CD4-positive, alpha-beta T cell treated with Interleukin-17A for 1 hour (primary cell): ENCODE data around the gene FKBP14.
"Not testable (repeated sequence)": the region's sequence is repeated elsewhere in the genome, so short reads cannot be mapped to it uniquely, and the experiment has no call there.

ENCODE experiments used
- DNase-seq: peaks from one replicate; pipeline ENCODE4 v3.0.0-alpha.2; 2020

The FKBP14 gene

GRCh38 chr7:29989257-29989995 lies 37.1 kb downstream of the FKBP14 start, which contains the start of gene SCRN1:
TSS of gene SCRN1 (minus strand) at chr7:29989801. CDS start at chr7:29969067, 20,734 bp downstream.
- DNase-seq = no peak

GRCh38 chr7:29988424-29989256 lies 37.9 kb downstream of the FKBP14 start:
- DNase-seq = peak; percentile 22

GRCh38 chr7:29987811-29988317 lies 38.6 kb downstream of the FKBP14 start:
- DNase-seq = no peak

- DNase-seq = no peak
These were observed 39.4 kb downstream of the FKBP14 start for GRCh38 chr7:29987083-29987482.

DNA sequence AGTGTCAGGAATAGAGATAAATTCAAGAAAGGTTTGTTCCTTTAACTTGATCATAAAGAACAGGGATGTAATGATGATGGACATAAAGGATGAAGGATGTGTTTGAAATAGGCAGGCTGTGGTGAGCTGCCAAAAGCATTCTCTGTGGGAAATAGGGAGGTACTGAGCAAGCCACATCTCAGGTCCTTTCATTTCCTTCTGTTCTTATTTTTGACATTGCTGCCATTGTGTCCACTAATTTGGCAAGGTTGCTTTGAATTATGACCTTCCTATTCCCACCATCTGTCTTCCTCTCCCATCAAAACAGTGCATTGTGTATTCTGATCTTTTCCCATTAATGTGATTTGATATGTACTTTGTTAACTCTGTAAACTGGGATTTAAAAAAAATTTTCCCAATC lies 46.4 kb downstream of the FKBP14 start:
- DNase-seq = no peak

DNA sequence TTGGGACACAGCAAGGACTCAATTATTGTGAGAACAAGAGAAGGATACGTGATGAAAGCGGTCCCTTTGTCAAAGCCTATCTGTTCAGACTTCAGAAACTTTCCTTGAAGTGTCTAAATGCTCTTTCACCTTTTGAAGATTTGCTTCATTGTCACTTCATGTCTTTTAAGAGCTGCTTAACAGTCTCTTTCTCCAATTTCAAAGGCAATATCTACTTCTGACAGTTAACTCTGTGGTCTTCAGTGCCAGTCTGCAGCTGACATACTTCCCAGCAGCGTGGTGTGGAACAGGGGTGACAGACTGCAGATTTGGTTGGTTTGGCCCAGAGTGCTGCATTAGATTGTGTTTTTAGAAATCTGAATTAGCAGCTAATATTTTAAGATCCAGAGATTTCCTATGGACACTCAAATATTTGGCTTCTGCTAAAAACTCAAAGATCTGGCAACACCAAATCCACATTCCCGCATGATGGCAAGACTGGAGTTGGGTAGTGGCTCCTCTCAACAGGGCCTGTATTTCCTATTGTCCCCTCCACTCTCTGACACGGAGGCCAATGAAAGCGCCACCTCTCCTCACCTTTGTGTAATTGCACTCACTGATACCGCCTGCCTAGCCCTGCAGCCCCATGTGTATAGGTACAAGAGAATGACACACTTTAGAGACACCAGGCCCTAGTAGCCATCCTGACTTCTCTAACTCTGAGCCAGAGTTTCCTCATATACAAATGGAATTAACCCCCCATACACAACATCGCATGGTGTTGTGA lies 48.4 kb downstream of the FKBP14 start:
- DNase-seq = no peak

DNA sequence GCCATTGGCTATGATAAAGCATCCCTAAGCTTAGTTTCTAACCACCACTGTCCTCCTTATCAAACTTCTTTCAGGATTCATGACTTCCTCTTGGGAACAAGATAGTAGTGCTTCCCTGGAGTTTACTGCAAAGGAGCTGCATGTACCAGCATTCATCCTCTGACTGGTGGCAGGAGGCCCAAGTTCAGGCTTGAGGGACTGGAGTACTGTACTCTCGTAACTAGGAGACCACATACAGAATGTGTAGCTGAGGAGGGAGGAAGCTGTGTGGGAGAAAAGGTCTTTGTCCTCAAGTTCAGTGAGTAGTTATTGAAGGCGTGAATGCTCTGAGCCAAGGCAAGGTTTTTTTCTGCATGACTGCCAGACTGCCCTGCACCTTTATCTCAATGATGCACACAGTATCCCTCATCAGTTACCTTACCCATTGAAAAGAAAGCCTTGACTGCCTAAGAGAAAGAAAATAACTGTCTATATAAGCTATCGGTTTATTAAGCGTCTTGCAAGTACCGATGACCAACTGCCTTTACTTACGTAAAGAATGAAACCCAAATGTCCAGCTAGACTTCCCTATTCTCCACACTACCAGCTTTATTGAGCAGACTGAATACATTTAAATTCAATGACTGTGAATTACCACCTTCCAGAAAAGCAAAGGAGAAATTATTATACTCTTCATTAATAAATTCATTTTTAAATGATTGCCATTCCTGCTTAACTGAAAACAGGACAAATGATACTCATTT lies 49.7 kb downstream of the FKBP14 start:
- no peak for DNase-seq

DNA sequence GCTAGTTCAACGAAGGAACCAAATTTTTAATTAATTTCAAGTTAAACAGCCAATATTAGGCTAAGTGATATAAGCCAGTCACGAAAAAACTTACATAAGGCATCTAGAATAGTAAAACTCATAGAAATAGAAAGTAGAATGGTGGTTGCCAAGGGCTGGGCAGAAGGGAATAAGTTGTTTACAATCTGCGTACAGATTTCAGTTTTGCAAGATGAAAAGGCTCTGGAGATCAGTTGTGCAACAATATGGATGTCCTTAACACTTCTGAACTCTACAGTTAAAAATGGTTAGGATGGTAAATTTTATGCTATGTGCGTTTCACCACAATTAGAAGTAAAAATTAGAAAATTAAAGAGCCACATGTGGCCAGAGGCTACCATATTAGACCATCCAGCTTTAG lies 50.2 kb downstream of the FKBP14 start:
- no peak for DNase-seq

DNA sequence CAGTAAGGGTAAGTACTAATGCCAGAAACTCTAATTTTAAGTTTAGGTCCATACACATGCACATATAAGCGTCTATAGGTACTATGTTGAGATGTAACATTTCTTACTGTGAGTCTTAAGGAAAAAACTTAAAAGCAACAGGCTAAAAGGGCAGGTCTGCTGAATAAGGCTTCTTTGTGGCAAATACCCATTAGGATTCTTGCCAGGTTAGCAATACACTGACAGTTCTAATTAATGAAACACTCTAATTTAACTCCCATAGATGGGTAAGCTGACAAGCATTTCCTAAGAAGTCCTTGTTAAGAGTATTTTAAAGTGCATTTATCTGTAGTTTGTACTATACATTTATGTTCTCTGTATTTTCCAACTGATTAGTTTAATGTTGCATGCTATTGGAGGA lies 50.9 kb downstream of the FKBP14 start:
- DNase-seq = no peak

DNA sequence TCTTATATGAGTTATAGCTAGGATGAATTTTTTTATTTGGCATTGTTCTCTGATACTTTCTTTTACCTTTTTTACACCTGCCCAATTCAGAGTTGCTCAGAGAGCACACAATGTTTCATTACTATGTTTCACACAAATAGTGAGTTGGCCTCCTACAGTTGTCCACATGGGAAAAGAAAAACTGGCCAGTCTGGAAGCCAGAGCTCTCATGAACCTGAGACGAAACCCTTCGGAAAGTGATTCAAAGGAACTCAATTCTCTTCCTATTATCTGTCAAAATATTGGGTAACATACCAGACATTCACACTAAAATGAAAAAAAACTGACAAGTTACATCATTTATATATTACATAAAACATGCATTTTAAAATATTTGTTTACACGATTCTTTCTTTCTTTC lies 52.2 kb downstream of the FKBP14 start:
- no peak for DNase-seq

DNA sequence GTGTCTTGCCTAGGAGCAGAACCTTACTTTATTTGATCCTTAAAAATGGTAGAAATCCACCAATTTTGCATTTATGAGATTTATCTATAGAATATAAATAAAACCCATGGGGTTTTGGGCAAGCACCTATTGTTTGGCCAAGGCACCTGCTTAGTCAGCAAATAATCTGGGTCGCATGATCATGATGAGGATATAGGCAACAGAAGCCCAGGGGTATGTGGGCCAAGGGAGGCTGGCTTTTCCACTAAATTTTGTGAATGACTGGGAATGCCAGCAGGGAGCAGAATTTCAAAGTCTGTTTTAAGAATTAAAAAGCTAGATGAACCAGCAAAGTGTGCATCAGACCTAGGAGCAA lies 54.2 kb downstream of the FKBP14 start:
- DNase-seq = no peak

- no peak for DNase-seq
These were observed 54.8 kb downstream of the FKBP14 start for GRCh38 chr7:29971566-29972314.

DNA sequence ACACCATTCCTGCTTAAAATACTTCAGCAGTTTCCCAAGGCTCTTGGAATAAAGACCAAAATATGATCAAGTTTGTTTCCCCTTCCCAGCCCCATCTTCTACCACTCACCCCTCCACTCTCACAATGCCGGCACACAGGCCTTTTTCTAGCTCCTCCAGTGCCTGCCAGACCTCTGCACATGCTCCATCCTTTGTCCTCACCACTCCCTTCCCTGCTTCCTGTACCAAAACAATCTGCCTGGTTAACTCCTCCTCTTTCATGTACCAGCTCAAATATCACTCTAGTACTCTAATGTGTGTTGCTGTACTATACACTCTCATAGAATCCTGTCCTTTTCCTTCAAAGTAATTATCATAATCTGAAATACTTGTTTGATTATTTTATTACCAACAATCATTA lies 56.3 kb downstream of the FKBP14 start:
- no peak for DNase-seq

GRCh38 chr7:29969738-29970137 lies 56.8 kb downstream of the FKBP14 start:
- no peak for DNase-seq

DNA sequence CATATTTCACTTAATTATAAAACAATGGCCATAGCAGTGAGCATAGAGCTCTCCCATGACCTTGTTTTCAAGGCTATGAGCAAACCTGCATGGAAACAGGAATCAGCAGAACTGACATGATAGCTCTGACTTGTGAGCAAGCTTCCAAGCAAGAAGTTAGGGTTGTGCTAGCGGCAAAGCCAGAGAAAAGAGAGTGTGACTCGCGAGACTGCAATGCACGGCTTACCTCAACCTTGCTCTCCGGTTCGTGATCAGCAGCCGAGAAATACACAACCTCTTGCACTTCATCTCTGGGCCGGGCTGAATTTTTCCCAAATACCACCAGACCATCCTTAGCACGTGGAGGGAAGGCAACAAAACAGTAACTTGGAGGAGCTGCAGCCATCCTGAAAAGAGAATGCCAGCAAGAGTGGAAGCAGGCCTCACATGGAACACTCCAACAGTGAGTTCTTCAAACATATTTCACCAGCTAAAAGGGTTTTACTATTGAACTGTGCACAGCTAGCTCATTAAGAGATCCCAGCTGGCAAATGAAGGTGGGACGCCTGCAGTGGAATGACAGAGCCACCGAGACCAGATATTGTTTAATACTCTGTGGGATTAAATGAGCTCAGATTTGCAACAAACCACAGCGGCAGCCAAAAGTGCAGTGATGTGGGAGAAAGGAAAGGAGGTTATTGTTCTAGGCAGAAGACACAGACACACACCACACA lies 57.7 kb downstream of the FKBP14 start:
- DNase-seq = no peak

GRCh38 chr7:29965030-29965429 lies 61.5 kb downstream of the FKBP14 start:
- DNase-seq = no peak

- no peak for DNase-seq
These were observed 64.5 kb downstream of the FKBP14 start for GRCh38 chr7:29962035-29962434.

DNA sequence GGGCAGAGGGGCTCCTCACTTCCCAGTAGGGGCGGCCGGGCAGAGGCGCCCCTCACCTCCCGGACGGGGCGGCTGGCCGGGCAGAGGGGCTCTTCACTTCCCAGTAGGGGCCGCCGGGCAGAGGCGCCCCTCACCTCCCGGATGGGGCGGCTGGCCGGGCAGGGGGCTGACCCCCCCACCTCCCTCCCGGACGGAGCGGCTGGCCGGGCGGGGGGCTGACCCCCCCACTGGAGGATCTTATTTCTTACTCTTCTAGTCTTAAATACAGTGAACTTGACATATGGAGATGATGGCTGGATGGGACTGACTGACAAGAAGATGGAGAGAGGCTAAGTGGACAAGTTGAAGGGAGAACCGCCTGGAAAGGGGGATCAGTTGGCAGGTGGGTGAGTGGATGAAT lies 64.9 kb downstream of the FKBP14 start:
- DNase-seq = not testable (repeated sequence)
